HG03064 (cell line): ENCODE data around the gene DNM3.
A peak's percentile ranks its signal among the peaks of the same experiment; 100 is the strongest.
"Not testable (repeated sequence)": the region's sequence is repeated elsewhere in the genome, so short reads cannot be mapped to it uniquely, and the experiment has no call there.

Experiments used
- ATAC-seq: cut with Tn5 transposase; IDR thresholded peaks from one replicate; pipeline ENCODE4 v1.9.1; 2021; ENCODE audit warnings: low read depth; ENCODE audit not compliant: unreplicated experiment

DNM3 gene

DNA sequence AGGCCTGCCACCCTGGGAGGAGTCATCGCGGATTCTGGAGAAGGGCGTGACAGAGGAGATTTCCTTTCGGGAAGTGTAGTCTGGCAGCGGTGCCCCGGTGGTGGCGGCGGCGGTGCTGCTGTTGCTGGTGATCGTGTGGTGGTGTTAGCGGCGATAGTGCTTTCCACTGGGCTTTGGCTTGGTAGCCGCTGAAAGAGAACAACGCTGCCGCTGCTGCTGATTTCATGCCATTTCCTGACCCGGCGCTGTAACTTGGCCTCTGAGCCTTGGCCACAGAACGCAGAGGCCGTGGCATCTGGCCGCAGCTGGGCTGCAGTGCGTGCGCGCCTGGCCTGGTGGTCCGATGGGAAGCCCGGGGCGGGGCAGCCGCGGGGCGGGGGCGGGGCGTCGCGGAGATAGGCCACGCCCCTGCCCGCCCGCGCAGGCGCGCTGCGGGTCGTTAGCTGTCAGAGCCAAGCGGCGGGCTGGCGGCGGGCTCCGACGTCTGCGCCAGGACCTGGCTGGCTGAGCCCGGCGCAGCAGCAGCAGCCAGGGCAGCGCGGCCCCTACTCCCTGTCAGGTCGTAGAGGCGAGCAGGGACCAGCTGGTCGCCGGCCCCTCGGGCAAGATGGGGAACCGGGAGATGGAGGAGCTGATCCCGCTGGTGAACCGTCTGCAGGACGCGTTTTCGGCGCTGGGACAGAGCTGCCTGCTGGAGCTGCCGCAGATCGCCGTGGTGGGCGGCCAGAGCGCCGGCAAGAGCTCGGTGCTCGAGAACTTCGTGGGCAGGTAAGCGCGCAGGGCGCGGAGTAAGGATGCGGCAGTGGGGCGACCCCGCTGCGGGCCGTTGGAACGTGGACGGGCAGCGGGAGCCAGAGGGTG lies at the start of gene DNM3:
Gene DNM3, plus strand, starts transcription at position 449 of the 861 bp plus-strand sequence. Its CDS starts 159 bp downstream, at position 608.
- ATAC-seq, result peak; percentile 91

DNA sequence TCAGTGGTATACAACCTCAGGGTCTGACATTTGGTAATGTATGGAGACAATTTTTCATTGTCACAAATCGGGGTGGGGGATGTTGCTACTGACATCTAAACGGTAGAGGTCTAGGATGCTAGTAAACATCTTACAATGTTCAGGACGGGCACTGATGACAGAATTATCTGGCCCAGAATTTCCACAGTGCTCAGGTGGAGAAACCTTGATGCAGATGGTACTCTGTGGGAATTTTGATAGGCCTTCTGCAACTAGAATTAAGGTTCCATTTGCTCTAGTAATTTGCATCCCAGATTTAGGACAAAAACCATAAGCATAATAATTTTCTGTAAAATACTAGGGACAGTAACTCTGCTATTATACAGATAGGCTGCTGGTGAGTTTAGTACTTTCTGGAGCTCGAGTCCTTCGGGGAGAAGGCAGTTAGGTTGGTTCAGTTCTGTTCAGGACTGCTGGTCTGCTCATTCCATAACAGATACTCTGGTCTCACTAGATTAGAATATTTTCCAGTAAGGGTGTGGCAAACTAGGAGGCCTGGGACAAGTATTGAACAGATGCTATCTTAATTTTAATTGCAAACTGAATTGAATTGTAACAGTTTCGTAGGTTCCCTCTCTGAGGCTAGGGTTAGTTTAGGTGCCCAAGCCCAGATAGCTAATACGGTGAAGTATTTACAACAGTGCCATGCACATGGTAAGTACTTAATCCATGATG lies 48.5 kb upstream of the DNM3 start:
- ATAC-seq, result no peak

DNA sequence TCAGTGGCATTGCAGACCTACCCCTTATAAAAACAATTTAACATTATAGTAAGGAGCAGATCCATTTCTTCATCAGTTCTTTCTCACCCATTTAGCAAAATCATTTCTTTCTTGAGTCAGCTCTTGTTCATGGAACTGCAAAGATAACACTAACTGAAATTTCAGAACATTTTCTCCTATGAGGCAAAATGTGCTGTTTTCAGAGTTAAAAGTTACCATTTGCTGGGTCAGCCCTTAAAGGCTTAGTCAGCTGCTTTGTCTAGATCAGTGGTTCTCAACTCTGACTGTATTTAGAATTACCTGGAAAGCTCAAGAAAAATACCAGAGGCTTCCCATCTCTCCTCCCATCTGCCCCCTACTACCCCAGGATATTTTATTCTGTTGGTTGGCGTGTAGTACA lies 47.7 kb upstream of the DNM3 start:
- no peak for ATAC-seq

DNA sequence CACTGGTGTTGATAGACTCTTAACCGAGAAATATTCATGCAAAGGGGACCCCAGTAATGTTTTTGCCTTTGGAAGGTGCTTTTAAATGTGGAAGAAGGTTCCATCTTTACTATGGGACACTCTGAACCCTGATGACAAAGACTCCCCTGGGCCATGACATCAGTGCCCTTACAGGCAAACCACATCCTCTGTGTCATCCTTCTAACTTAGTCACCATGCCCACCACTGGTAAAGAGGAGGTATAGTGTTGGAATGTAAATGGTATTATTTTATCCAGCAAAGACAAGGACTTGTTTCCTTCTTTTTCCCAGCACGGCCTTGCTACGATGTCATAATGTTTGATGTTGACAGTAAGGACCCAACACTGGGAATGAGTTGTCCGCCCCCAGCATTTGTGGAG lies 47.2 kb upstream of the DNM3 start:
- no peak for ATAC-seq

DNA sequence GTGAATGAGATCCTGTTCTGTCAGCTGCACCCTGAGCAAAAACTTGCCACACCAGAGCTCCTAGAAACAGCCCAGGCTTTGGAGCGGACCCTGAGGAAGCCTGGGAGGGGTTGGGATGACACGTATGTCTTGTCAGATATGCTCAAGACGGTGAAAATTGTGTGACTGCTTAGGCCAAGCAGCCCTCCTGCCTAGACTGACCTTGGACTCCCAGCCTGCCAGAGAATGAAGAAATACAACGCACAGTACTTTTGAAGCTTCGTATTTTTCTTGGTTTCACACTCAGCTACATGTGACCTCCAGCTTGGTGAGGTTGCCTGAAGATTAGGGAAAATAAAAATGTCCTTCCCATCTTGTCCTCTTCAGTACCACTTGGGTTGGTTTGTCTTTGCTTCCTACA lies 44.7 kb upstream of the DNM3 start:
- no peak for ATAC-seq

DNA sequence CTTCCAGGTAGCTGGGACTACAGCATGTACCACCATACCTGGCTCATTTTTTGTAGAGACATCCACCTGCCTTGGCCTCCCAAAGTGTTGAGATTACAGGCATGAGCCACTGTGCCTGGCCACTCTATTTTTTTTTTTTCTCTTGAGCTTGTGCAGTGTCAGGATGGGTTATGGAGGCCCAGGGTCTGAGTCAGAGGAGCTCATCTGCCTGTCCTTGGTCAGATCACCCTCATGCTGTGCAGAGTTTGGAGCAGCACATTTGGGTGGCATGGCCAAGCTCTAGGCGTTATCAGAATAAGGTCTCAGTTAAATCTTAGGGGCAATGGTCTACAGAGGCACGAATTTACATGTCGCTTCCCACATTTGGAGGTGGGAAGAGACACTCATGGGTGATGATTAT lies 43.0 kb upstream of the DNM3 start:
- no peak for ATAC-seq

DNA sequence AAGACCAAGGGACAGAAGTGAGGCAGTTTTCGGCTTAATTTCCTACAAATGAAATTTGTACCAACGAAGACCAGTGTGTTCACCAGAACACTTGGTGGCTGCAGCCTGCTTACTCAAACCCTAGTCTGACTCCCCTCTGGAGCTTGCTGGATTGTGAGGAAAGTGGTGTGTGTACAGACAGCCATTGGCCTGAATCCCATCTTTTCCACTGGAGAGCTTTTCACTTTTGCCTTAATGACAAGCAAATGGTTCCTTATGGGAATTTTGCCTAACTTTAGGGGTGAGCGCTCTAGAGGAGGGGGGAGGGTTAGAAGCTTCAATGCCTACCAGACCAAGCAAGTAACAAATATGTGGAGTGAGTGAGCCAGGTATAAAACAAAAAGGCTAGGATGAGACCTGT lies 42.5 kb upstream of the DNM3 start:
- no peak for ATAC-seq

DNA sequence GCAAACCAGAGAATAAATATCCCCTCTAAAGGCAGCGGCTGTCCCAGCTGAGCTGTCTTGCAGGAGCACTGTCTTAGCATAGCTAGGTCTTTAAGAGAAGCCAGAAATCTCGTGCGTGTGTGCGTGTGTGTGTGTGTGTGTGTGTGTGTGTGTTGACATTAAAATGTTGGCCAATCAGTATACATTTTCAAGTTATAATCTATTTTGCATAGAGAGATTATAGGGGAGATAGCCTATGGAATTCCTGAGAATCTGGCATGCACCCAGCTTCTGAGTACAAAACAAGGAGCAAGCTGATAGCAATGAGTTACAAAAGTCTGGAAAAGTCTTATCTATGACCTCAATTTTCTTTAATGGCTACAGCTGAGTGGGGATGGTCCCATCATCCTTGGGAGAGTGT lies 42.1 kb upstream of the DNM3 start:
- no peak for ATAC-seq

DNA sequence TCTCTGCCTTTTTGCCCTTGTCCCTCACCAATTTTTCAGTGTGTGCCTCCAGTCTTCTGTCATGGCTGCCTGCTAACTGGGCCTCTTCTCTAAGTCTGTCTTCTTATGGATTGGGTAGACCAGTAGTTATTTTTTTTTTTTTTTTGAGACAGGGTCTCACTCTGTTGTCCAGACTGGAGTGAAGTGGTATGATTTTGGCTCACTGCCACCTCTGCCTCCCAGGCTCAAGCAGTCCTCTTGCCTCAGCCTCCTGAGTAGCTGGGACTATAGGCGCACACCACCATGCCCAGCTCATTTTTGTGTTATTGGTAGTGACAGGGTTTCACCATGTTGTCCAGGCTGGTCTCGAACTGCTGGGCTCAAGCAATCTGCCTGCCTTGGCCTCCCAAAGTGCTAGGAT lies 41.6 kb upstream of the DNM3 start:
- ATAC-seq, result not testable (repeated sequence)

DNA sequence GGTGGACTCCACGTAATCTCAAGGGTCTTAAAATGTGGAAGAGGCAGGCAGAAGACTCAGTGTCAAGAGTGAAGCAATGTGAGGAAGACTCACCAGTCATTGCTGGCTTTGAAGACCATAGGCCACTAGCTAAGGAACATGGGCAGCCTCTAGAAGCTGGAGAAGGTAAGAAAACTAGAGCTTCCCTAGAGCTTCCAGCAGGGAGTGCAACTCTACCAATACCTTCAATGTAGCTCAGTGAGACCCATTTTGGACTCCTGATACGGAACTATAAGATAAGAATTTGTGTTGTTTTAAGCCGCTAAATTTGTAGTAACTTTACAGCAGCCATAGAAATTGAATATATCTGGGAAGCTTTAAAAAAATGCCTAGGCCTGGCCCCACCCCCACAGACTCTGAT lies 41.0 kb upstream of the DNM3 start:
- no peak for ATAC-seq

DNA sequence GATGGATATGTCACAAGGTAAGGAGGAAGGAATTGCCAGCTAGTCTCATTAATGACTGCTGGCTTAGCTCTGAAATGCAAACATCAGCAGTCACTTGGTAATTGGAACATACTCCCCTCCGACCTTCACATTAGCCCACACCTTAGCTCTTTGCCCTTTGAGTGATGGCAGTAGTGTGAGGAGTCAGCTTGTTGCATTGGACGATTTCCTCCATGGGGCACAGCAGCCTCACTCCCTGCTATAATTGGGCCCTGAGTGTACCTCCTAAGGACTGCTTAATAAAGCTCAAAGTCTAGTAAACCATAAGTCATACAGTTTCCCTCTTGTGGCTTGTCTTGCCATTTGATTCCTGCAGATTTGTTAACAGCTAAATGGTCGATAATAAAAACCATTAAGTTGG lies 40.4 kb upstream of the DNM3 start:
- no peak for ATAC-seq

DNA sequence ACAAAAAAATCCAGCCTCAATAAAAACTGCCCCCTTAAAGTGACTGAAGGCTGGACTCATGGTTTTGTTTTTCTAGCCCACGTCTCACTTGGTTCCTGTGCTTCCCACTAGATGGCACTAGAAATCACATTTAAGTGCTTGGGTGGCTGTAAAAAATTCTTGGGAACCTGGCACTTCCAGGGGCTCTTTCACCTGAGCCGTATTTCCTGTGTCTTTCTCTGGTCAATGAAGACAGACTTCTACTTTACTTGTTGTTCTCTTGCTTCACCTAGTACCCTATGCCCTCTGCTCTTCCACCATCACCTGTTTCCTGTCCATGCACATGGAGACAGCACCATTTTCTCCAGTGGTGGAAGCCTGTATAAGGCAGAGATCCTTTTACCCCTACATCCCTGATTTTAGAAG lies 39.8 kb upstream of the DNM3 start:
- ATAC-seq, result no peak

DNA sequence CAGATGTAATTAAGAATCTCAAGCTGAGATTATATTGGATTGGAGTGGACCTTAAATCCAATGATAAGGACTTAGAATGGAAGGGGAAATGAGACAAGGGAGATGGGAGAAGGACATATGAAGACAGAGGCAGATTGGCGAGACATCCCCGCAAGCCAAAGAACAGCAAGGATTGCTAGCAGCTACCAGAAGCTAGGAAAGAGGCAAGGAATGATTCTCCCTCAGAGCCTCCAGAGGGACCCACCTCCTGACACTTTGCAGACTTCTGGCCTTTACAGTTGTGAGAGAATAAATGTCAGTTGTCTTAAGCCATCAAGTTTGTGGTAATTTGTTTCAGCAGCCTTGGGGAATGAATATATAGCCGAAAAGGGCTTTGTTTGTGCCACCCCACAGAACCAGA lies 39.1 kb upstream of the DNM3 start:
- ATAC-seq, result no peak

DNA sequence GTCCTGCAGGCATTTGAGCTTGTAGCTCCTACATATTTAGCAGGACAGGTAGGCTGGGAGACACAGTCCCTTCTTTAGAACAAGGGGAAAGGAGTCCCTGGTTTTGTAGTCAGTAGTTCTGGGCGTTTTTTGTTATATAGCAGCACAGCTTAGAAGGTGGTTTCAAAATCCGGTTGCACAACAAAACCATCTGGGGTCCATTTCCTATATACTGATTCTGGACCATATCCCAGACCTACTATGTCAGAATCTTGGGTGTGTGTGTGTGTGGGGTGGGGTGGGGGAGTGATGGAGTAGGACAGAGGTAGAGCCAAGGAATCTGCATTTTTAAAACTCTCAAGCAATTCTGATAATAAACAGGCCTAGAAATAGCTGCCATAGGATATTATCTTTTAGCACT lies 38.3 kb upstream of the DNM3 start:
- ATAC-seq, result no peak

DNA sequence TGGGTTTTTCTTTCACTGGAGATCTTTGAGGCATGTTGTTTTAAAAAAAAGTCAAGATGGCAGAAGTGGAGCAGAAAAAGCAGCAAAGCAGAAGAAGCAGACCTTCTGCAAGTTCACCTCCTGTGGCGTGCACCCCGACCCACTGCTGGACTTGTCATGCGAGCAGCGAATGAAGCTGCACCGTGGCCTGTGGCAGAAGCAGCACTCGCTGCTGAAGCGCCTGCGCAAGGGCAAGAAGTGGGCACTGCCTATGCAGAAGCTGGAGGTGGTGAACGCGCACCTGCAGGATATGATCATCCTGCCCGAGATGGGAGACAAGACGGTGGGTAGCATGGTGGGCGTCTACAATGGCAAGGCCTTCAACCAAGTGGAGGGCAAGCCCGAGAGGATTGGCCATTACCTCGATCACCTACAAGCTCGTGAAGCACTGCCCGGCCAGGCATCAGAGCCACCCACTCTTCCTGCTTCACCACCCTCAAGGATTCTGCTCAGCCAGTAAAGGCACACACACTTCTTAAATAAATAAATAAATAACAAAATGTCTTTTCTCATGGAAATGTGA lies 37.8 kb upstream of the DNM3 start:
- ATAC-seq, result no peak

DNA sequence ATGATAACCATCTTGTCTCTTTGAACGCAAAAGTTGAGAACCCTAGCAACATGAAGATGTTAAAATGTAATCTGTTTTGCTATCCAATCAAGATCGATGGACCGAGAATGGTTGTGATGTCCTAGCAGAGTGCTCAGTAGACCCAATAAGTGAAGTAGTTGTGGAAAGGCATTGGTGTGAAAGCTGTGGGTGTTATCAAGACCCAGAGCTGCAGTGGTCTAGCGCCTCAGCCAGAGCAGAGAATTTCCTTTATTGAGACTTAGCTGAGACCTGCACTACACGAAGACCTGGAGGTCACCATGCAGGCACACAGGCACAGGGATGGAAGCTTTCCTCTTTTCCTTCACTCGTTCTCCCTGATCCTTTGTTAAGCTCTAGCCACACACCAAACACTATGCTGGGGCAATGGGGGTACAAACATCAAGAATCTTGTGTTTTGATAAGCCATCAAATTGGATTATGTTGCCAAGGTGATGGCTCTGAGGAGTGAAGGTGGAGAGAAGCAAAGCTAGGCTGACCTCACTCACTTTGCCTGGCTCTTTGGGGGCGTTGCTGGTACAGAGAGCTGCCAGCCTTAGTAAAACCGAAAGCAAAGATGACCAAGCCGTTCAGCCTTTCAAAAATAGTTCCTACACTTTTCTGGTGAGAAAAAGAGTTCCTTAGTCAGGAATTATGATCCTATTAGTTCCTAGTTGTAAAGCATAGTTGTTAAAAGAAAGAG lies 35.7 kb upstream of the DNM3 start:
- no peak for ATAC-seq

DNA sequence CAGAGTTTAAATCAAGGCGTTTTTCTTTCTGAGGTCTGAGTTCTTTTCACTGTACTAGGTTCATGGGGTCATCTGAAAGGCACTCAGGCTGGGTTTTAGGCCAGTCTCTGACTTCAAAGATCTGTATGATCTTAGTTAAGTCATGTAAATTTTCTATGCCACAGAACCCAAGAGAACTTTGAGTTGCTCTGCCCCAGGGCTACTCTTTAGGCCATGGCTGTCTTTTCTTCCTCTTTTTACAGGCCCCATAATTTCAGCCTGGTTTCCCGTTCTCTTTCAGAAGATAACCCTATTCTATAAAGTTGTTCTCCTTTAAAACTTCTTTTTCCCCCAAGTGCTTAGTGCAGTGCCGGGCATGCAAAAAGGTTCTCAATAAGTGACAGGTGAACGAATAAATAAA lies 33.7 kb upstream of the DNM3 start:
- no peak for ATAC-seq

DNA sequence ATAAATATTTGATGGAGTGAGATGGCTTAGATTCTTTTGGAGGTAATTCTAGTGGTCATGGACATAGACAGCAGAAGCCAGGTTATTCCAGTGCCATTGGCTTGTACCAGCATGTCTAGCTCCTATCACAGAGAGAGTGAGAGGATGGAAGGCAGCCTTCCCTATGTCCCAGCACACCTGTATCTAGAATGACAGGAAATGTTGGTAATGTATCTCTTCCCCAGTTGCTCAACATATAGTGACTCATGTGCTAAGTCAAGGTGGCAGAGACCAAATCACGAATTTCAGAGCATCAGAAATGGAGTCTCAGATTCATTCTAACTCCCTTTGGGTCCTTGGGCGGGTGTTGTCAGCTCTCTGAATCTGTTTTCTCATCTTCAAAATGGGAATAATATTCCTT lies 31.5 kb upstream of the DNM3 start:
- ATAC-seq, result no peak

DNA sequence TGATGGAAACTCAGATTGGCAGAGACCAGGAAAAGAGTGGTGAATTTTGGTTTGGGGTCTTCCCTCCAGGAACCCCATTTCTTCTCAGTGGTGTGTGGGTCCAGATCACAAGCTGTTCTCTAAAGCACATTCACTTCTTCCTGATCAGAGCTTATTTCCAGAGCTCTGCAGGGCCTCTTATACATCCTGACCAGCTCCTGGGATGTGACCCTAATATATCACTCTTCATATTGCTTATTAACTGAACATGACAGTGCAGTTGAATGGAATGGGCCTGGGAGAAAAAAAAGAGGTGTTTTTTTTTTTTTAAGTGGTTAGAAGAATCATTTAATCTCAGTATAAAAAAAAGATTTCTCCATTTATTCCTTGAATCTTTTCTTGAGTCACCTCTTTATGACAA lies 29.6 kb upstream of the DNM3 start:
- ATAC-seq, result no peak

DNA sequence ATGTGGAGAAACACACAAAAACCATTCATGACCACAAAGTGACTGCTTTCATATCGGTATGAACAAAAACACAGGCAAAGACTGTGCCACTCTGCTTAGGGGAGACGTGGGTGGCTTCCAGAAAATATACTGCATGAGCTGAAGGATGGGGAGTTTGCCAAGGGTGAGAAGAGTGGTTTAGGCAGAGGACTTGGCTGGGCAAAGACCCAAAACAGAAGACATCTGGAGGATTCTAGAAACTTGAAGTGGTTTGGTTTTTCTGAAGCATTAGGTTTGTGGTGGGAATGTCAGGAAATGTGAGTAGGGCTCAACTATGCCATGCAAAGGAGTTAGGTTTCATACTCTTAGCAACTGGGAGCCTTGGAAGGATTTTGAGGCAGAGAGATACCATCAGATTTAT lies 26.6 kb upstream of the DNM3 start:
- no peak for ATAC-seq

DNA sequence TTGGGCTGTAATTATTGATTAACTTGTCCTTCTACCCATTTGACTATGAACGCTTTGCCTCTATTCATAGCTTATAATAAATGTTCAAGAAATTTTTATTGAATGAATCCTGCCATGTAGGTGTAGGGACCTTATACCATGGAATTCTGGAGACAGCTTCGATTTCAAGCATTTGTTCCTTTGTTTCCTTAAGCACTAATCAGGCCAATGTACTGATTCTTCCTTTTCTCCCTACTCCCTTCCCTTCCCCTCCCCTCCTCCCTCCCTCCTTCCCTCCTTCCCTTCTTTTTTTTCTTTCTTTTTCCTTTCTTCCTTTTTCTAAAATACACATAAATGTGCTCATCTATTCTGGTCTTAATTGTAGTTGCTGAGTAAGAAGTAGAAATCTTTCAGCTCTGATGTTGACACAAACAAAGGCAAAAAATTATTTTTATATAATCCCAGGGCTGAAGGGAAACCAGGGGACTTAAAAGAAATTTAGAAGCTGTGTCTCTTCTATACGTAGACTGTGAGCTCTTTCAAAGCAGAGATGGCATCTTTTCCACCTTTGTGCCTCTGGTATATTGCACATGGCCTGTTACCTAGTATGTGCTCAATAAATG lies 24.9 kb upstream of the DNM3 start:
- no peak for ATAC-seq
